HG03558 (cell line): ENCODE results near the gene STK32A.
"Not testable (repeated sequence)": the region's sequence is repeated elsewhere in the genome, so short reads cannot be mapped to it uniquely, and the experiment has no call there.

Experiments used
- ATAC-seq: cut with Tn5 transposase; IDR thresholded peaks from one replicate; pipeline ENCODE4 v1.9.1; 2021; ENCODE audit warnings: moderate number of reproducible peaks; ENCODE audit not compliant: unreplicated experiment; ENCODE audit errors: extremely low read depth

Gene STK32A

DNA sequence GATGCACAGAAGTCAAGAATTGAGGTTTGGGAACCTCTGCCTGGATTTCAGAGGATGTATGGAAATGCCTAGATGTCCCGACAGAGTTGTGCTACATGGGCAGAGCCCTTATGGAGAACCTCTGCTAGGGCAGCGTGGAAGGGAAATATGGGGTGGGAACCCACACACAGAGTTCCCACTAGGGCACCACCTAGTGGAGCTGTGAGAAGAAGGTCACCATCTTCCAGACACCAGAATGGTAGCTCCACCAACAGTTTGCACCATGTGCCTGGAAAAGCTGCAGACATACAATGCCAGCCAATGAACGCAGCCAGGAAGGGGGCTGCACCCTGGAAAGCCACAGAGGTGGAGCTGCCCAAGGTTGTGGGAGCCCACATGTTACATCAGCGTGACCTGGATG, 104.5 kb downstream of the STK32A start:
- no peak for ATAC-seq

DNA sequence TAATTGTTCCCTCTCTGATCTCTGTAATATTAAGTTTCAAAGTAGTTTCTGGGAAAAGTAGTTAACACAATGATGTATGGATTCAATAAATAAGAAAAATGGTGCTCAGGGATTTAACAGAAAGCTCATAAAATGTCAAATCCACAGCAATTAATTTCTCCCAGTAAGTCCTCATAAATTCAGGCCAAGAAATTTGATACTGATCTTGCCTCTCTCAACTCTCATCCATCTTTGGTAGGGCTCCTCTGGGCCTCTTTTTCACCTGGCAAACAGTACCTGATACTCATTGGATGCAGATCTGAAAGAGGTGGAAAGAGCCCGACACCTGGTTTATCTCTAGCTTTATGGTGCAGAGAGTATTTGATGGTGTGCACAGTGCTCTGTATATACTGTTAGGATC, 106.1 kb downstream of the STK32A start:
- no peak for ATAC-seq

DNA sequence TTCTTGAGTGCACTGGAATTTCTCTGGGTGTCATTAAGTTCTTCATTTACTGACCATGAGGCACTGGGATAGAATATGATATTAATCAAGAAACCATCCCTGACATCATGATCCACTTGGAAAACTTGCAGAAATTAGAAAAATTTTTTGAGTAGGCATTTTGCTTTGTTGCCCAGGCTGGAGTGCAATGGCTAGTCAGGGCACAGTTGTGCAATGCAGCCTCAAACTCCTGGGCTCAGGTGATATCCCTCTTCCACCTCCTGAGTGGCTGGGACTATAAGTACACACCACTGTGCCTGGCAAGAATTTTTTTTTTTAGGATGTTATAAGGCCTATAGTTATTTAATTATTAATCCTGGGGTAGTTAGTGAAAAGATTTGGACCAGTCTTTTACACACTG, 106.5 kb downstream of the STK32A start:
- no peak for ATAC-seq

DNA sequence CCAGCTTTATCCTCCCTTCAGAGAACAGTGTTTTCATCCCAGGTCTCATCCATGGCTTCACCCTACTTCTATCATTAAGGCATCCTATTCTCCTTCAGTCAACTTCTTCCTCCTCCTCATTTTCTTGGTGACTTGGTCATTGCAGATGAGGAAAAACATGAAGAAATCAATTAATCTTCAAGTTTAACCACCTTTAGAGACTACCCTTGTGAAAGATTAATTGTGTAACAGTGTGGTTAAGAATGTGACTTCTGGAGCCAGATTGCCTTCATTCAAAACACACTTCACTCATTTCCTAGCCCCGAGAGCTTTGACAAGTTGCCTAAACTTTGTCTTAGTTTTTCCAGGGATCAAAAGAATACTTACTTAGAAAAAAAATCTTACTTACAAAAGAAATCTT, 110.0 kb downstream of the STK32A start:
- ATAC-seq = no peak

DNA sequence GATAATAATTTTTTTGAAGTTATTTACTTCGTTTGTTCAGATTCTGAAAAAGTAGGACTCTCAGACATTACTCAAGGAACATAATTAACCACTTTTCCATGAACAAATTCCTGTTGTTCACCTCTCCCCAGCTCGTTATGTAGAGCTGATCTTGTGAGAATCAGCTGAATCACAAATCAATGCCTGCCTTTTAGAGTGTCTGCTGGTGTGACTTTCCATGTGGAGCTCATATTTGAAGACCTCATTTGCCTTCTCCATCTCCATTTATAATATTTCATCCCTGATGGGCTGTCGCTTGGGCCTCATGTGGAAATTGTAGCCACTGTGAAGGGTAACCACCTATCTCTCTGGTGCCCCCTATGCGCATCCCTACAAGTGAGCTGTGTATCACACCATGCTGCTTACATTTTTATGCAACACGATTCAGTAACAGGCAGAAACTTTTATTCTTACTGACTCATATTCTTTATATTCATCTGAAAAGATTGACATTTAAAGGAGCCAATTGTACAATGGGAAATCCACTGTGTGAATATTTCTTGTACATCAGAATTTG, 111.3 kb downstream of the STK32A start:
- no peak for ATAC-seq

DNA sequence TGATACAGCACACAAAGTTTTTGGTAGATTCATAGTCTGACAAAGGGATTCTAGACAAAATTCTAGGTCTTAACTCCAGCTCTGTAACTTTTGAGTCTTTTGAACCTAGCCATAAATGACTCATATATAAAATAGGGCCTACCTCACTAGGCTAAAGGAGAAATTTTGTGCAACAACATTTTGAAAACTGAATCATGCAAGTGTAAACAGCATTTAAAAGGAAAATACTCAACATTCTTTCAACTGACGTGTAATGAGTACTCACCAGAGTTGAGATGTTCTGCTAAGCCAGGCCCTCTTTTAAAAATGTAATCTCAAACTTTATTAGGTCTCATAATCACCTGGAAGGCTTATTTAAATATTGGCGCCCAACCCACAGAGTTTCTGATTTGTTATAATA, 113.2 kb downstream of the STK32A start:
- ATAC-seq = no peak

DNA sequence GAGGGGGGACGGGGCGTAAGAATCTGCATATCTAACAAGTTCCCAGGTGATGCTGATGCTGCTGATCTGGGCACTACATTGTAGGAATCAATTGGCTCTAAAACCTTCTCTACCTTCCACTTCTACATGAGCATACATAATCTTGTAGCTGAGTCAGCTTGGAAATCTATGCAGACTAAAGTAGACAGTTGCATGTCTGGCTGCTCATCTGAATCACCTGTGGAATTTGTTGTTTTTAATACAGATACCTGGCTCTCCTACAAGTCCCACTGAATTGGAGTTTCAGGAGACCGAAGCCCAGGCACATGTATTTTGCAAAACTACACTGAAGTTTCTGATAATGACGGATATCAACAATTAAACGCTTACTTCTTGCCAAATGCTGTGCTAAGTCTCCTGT, 113.6 kb downstream of the STK32A start:
- ATAC-seq = no peak

DNA sequence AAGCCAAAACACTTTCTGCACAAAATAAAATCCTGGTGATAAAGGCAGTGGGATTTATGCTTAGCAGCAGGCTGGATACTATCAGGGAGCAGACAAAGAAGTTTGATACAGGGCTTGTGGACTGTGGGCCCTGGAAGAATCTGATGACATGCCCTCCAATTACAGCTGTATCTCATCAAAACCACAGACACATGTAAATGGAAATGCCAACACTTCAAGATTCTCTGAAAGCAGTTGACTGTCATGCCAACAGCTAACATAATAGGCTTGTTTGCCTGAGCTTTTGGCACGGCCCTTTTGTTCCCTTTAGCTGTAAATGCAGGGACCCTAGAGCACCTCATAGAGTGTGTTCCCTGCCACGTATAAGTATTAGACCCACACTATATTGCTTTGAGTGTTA, 114.4 kb downstream of the STK32A start:
- no peak for ATAC-seq

DNA sequence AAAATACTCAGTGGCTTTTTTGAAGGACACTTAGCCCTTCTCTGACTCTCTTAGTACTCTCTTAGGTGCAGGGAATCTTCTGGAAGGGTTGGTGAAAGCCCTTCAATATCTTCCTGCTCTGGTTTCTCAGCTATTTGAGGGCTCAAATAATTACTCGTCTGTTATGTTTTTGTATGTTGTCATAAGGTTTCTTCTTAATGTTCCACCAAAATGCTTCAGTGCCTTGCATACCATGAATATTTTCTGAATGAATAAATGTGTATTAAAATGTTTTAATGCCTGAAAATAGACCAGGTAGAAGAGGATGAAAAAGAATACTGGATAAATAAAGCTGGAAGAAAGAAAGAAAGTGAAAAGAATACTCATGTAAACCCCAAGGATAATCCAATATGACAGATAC, 124.3 kb downstream of the STK32A start:
- no peak for ATAC-seq

DNA sequence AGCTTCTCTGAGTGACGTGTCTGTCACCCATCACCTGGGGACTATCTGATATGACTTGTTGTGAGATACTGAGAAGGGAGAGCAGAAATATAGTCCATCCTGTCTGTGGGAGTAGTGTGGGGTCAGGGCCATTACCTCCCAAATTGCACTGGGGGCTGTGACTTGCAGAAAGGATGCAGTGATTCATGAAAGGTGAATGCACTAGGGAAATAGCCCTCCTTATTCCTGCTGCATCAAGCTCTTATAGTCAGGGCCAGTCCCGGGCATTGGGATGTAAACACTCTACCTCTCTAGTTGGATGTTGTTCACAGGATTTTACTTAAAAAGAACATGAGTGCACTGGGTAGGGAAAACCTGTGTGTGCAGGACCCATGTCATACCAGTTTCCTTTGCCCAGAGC, 124.8 kb downstream of the STK32A start:
- no peak for ATAC-seq

DNA sequence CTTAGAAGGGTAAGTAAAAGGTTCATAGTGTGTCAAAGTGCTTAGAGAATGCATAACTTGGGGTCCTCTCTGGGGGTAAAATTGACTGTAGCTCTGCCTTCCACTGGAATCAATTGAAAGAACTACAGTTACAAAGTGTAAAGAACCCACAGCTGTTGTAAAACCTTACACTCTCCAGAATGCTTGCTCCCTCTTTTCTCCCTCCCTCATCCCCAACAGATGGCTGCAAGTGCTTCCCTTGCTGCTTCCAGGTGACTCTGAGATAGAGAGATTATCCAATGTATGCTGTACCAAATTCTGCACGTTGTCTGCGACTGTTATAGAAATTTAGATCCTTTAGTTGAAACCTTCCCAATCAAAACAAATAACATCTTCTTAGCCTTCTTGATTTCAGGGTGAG, 126.0 kb downstream of the STK32A start:
- no peak for ATAC-seq

DNA sequence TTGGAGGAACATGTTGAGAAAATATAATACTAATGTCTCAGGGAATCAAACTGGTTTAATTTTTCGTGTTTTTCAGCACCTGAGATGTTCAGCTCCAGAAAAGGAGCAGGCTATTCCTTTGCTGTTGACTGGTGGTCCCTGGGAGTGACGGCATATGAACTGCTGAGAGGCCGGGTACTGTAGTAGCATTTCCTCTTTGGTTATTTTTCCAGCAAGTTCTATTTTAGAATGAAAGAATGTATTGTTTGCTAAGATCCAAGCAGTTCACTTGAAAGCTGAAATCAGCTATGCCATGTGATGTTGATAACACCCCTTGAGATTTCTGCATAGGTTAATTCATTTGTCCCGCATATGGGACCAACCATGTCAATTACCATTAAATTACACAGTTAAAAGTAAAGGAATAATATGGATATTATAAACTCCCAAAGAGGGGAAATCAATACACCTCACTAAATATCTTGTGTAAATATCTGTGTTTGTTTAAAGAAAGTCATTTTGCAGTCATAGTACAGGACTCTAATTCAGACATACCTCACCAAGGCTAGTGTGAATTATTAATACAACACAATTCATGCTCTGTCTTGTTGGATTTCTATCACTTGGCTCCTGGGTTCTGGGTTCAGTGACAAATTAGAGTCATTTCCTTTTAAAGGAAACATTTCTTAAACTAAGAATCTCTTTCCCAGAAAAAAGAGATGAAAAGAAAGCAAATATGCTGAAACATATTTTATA, 126.8 kb downstream of the STK32A start:
- ATAC-seq = no peak

DNA sequence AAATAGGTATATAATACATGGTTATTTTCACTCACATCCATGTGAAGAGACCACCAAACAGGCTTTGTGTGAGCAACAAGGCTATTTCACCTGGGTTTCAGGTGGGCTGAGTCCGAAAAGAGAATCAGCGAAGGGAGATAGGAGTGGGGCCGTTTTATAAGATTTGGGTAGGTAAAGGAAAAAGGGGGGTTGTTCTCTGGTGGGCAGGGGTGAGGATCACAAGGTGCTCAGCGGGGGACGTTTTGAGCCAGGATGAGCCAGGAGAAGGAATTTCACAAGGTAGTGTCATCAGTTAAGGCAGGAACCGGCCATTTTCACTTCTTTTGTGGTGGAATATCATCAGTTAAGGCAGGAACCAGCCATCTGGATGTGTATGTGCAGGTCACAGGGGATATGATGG, 132.6 kb downstream of the STK32A start:
- ATAC-seq = not testable (repeated sequence)

DNA sequence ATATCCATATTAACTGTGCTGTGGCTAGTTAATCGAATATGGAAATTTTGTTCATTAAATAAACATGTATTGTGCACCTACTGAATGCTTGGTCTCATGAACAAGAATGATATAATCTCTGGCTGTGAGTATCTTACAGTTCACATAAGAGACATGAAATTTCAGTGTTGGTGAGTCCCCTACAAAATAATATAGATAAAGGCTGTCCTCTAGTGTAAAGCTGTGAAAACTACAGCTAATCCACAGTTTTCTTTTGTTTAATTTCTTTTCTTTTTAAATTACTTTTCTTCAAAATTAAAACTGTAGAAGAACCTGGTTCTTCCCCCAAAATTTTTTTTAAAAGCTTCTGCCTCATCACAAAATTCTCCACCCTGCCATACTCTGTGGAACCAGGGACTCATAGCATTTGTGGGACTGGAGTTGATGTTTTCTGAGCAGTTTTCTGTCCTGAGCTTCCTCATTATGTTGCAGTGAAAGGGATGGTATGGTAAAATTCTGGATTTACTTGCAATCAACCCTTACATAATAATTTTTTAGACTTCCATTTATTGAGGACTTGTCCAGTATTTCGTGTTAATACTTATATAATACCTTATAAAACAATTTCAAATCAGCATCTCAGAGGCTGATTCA, 135.0 kb downstream of the STK32A start:
- no peak for ATAC-seq

DNA sequence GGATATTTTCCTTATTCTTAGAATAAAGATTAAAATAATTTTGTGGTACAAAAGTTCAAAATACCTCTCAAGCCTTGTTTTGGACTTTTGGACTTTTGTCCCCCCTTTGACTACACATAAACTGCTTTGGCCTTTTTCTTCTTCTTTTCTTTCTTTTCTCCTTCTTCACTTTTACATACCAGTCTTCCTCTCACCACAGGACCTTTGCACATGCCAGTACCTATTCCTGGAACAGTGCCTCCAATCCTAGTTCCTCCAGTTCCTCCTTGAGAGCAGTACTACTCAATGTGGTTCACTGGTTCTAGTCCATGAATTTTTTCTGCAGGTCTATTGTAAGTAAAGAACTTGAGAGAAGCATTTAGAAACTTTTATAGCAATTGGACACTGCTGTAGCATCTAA, 136.5 kb downstream of the STK32A start:
- no peak for ATAC-seq

DNA sequence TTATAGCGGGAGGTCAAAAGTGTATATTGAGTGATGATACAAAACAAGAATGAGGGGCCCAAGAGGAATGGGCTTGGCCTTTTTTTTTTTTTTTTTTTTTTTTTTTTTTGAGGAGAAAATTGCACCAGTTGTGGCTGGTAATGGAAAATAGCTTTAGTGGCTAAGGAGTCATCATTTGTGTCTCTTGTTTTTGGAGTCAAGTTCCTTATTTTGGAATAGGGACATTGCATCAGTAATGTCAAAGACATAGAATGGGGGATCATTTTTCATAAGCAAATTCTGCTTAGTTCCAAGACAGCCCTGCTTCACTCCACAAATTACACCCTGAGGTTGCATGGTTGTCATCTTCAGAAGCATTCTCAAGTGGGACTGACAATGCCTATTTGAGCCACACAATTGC, 137.4 kb downstream of the STK32A start:
- no peak for ATAC-seq

DNA sequence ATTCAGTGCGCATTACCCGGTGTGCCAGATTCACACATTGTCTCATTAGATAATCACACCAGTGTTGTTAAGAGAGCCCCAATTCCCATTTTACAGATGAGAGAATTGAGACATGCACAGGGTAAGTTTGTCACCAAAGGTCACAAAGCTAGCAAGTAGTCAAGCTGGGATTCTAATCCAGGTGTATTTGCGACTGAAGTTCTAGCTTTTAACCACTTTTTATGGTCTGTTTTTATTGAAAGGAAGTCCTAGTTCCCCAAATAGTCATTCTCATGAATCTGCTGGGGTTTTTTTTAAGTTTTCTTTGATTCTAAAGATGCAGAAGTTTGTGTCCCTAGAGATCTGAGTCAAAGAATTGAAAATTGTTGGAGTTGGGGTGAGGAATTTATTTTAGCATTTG, 138.5 kb downstream of the STK32A start:
- no peak for ATAC-seq

DNA sequence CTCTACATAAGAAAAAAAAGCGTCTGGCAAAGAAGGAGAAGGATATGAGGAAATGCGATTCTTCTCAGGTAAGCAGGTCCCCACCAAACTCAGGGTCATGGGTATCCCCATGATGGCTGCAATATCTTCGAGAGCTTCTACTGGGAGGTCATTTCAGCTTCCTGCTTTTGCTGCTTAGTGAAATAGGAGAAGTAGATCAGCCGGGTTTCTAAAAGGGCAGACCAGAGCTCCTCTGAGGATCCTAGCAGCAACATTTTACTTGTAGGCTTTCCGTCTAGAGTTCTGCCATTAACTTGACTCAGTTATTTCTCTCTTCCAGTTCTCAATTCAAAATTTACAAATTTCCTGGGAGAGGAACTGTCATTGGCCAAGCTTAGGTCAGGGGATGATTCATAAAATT, 140.3 kb downstream of the STK32A start:
- ATAC-seq = no peak

DNA sequence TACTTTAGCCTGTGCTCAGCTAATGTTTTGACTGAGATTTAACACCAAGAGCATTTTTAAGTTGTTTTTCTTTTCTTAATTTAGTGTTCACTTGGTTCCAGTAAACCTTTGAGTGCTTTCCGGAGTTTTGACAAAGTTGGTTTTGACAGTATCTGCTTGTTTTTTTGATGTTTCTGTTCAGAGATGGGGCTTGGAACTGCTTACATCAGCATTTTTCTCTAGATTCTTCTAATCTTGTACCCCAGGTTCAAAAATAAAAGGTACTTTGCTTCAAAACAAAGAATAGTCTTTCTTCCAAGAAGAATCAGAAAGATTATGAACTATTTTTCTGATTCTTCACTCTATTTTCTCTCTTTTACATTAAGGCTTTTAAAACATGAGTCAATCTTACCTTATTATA, 142.9 kb downstream of the STK32A start:
- ATAC-seq = no peak

DNA sequence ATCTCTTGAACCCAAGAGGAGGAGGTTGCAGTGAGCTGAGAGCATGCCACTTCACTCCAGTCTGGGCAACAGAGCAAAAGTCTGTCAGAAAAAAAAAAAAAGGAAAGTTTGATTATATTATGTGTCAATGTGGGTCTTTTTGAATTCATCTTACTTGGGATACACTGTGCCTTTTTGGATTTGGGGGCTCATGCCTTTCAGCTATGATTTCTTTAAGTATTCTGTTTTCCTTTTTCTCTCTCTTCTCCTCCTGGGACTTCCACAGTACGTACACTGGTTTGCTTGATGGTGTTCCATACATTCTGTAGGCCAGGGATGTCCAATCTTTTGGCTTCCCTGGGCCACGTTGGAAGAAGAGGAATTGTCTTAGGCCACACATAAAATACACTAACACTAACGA, 146.7 kb downstream of the STK32A start:
- ATAC-seq = no peak

DNA sequence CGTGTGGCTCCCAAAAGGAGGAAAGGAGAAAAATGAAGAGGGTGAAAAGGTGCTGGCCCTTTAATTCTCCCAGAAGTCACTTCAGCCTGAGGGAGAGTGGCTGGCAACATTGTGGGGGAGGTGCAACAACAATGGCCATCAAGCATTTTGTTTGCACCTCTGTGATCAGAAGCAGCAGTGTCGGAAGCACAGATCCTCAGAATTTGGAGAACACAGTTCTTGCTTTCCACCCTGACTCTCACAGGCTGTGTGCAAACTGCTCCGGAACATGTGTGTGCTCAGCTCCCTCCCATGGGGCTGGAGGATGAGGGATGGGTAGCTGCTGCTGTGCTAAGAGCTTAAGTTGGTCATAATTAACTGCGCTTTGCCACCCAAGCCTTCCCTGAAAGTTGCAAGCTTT, 147.9 kb downstream of the STK32A start:
- ATAC-seq = no peak
